GM23338 (cell line): ENCODE measurements around the gene MOSMO. TPM values are rescaled to one million over a fixed set of nuclear protein-coding genes. Genes with fewer than 3 reads are reported as not detected.

Experiments used
- ATAC-seq: fragments of 200-7000 bp; cut with Tn5 transposase; 3 replicates; pipeline ENCODE4 v1.9.1; 2020
- DNase-seq: peaks from one replicate; pipeline ENCODE4 v3.0.0-alpha.2; 2015; ENCODE audit warnings: low spot score
- H2AFZ ChIP-seq: fragments of 200-600 bp; sonication (generic); 2 replicates; pipeline ENCODE4 v1.8.0; 2016; ENCODE audit warnings: antibody characterized with exemption, mild to moderate bottlenecking, moderate library complexity
- H3F3A ChIP-seq: fragments of 200-600 bp; sonication (generic); replicated peaks from 2 replicates; pipeline ENCODE4 v1.8.0; 2017; ENCODE audit warnings: antibody characterized with exemption, mixed run types, low read depth
- H3K27ac ChIP-seq: fragments of 200-600 bp; sonication (generic); 2 replicates; pipeline ENCODE4 v1.6.1; 2016; ENCODE audit warnings: low read depth
- H3K27me3 ChIP-seq: fragments of 200-600 bp; sonication (generic); 2 replicates; pipeline ENCODE4 v1.8.0; 2016; ENCODE audit warnings: mild to moderate bottlenecking, mixed run types, moderate library complexity; ENCODE audit not compliant: insufficient read depth
- H3K36me3 ChIP-seq: fragments of 200-600 bp; sonication (generic); 2 replicates; pipeline ENCODE4 v1.8.0; 2016; ENCODE audit warnings: mild to moderate bottlenecking; ENCODE audit not compliant: insufficient read depth
- H3K4me1 ChIP-seq: fragments of 200-600 bp; sonication (generic); 2 replicates; pipeline ENCODE4 v1.8.0; 2016; ENCODE audit warnings: mild to moderate bottlenecking, moderate library complexity; ENCODE audit not compliant: insufficient read depth
- H3K4me2 ChIP-seq: fragments of 200-600 bp; sonication (generic); 2 replicates; pipeline ENCODE4 v1.7.1; 2017; ENCODE audit warnings: mixed run types
- H3K4me3 ChIP-seq: fragments of 200-600 bp; sonication (generic); 2 replicates; pipeline ENCODE4 v1.6.1; 2016; ENCODE audit warnings: mixed run types
- H3K79me2 ChIP-seq: fragments of 200-600 bp; sonication (generic); replicated peaks from 2 replicates; pipeline ENCODE4 v1.8.0; 2017; ENCODE audit warnings: mild to moderate bottlenecking; ENCODE audit not compliant: insufficient read depth
- H3K9me2 ChIP-seq: fragments of 200-600 bp; sonication (generic); 2 replicates; pipeline ENCODE4 v1.8.0; 2017; ENCODE audit not compliant: insufficient read depth
- H4K20me1 ChIP-seq: fragments of 200-600 bp; sonication (generic); replicated peaks from 2 replicates; pipeline ENCODE4 v1.8.0; 2017; ENCODE audit warnings: mild to moderate bottlenecking; ENCODE audit not compliant: insufficient read depth
- H3K27ac Mint-ChIP-seq: 2 replicates; pipeline ENCODE4 v1.8.0; 2020; ENCODE audit warnings: inconsistent platforms, mild to moderate bottlenecking, moderate library complexity, mixed read lengths
- H3K27me3 Mint-ChIP-seq: 3 replicates; pipeline ENCODE4 v1.8.0; 2022; ENCODE audit warnings: low read depth, mild to moderate bottlenecking, moderate library complexity, mixed read lengths, inconsistent platforms; ENCODE audit not compliant: insufficient read depth, poor library complexity
- H3K36me3 Mint-ChIP-seq: 3 replicates; pipeline ENCODE4 v1.8.0; 2021; ENCODE audit warnings: low read depth, mild to moderate bottlenecking, inconsistent platforms, moderate library complexity, mixed read lengths
- H3K4me1 Mint-ChIP-seq: 3 replicates; pipeline ENCODE4 v1.8.0; 2020; ENCODE audit warnings: mild to moderate bottlenecking, inconsistent platforms, mixed read lengths
- H3K4me3 Mint-ChIP-seq: 3 replicates; pipeline ENCODE4 v1.8.0; 2021; ENCODE audit warnings: moderate library complexity, mild to moderate bottlenecking, inconsistent platforms, mixed read lengths
- H3K9me3 Mint-ChIP-seq: 3 replicates; pipeline ENCODE4 v1.8.0; 2020; ENCODE audit warnings: moderate library complexity, mild to moderate bottlenecking, inconsistent platforms, mixed read lengths
- CREB1 ChIP-seq: fragments of 250-450 bp; sonication (Bioruptor Pico); IDR thresholded peaks from 2 replicates; pipeline ENCODE4 v1.5.0; 2020; ENCODE audit warnings: low read depth, mild to moderate bottlenecking, moderate library complexity
- ETS1 ChIP-seq: IDR thresholded peaks from 2 replicates; pipeline ENCODE4 v1.6.1; 2016; ENCODE audit warnings: antibody characterized with exemption
- EZH2 ChIP-seq: fragments of 200-600 bp; sonication (generic); IDR thresholded peaks from one replicate; pipeline ENCODE4 v1.8.0; 2017; ENCODE audit warnings: antibody characterized with exemption, mild to moderate bottlenecking, low read depth; ENCODE audit not compliant: unreplicated experiment
- EZH2phosphoT487 ChIP-seq: fragments of 200-600 bp; sonication (generic); IDR thresholded peaks from one replicate; pipeline ENCODE4 v1.8.1; 2018; ENCODE audit warnings: antibody characterized with exemption; ENCODE audit not compliant: unreplicated experiment
- JUNB ChIP-seq: IDR thresholded peaks from one replicate; pipeline ENCODE4 v1.6.1; 2016; ENCODE audit warnings: antibody characterized with exemption; ENCODE audit not compliant: unreplicated experiment
- NANOG ChIP-seq: IDR thresholded peaks from 2 replicates; pipeline ENCODE4 v1.6.1; 2016; ENCODE audit warnings: antibody characterized with exemption, borderline replicate concordance
- STAT1 ChIP-seq: IDR thresholded peaks from one replicate; pipeline ENCODE4 v1.6.1; 2016; ENCODE audit warnings: antibody characterized with exemption; ENCODE audit not compliant: unreplicated experiment
- ZNF114 ChIP-seq: fragments of 250-450 bp; sonication (Bioruptor Pico); IDR thresholded peaks from 2 replicates; pipeline ENCODE4 v1.5.0; 2020; ENCODE audit warnings: mild to moderate bottlenecking, moderate library complexity
- ZNF331 ChIP-seq: fragments of 250-450 bp; sonication (Bioruptor Pico); IDR thresholded peaks from 2 replicates; pipeline ENCODE4 v1.5.0; 2020; ENCODE audit warnings: low read depth, mild to moderate bottlenecking, moderate library complexity
- ZNF462 ChIP-seq: fragments of 250-450 bp; sonication (Bioruptor Pico); IDR thresholded peaks from 2 replicates; pipeline ENCODE4 v1.5.0; 2020; ENCODE audit warnings: mild to moderate bottlenecking, moderate library complexity
- polyA plus RNA-seq: library from polyadenylated mRNA; unstranded; fragments of >200 nt; fragmentation: Nextera tagmentation; extraction: Ambion mirVana; gene quantifications from 2 replicates; pipeline ENCODE4 v1.2.1, GENCODE V29; 2016
- total RNA-seq: library from RNA; depleted of rRNA; stranded (reverse); fragments of >200 nt; shearing (Covaris generic); gene quantifications from 2 replicates; pipeline ENCODE4 v1.2.3, GENCODE V29; 2014
- TF ChIP-seq, protein P1 (sequence below): IDR thresholded peaks from one replicate; pipeline ENCODE4 v1.6.1; 2018; ENCODE audit warnings: antibody characterized with exemption; ENCODE audit not compliant: unreplicated experiment

Gene MOSMO
- total and polyA plus RNA-seq, 2 experiments from 2014 or later = 8.7 to 19.2 TPM

DNA sequence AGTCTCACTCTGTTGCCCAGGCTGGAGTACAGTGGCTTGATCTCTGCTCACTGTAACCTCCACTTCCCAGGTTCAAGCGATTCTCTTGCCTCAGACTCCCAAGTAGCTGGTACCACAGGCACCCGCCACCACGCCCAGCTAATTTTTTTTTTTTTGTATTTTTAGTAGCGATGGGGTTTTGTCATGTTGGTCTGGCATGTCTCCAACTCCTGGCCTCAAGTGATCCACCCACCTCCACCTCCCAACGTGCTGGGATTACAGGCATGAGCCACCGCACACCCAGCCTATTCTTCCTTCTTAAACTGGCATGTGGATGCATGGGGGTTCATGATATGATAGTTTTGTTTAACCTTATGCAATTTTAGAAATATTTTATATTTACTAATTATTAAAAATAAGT lies 45.1 kb downstream of the MOSMO start (continued):
- TF ChIP-seq, protein P1, sequence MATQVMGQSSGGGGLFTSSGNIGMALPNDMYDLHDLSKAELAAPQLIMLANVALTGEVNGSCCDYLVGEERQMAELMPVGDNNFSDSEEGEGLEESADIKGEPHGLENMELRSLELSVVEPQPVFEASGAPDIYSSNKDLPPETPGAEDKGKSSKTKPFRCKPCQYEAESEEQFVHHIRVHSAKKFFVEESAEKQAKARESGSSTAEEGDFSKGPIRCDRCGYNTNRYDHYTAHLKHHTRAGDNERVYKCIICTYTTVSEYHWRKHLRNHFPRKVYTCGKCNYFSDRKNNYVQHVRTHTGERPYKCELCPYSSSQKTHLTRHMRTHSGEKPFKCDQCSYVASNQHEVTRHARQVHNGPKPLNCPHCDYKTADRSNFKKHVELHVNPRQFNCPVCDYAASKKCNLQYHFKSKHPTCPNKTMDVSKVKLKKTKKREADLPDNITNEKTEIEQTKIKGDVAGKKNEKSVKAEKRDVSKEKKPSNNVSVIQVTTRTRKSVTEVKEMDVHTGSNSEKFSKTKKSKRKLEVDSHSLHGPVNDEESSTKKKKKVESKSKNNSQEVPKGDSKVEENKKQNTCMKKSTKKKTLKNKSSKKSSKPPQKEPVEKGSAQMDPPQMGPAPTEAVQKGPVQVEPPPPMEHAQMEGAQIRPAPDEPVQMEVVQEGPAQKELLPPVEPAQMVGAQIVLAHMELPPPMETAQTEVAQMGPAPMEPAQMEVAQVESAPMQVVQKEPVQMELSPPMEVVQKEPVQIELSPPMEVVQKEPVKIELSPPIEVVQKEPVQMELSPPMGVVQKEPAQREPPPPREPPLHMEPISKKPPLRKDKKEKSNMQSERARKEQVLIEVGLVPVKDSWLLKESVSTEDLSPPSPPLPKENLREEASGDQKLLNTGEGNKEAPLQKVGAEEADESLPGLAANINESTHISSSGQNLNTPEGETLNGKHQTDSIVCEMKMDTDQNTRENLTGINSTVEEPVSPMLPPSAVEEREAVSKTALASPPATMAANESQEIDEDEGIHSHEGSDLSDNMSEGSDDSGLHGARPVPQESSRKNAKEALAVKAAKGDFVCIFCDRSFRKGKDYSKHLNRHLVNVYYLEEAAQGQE = no peak
- no peak for TF ChIP-seq EZH2
- TF ChIP-seq CREB1 (CRISPR knock-in tag) = no peak
- no peak for TF ChIP-seq ZNF331 (CRISPR knock-in tag)
- TF ChIP-seq NANOG = no peak

DNA sequence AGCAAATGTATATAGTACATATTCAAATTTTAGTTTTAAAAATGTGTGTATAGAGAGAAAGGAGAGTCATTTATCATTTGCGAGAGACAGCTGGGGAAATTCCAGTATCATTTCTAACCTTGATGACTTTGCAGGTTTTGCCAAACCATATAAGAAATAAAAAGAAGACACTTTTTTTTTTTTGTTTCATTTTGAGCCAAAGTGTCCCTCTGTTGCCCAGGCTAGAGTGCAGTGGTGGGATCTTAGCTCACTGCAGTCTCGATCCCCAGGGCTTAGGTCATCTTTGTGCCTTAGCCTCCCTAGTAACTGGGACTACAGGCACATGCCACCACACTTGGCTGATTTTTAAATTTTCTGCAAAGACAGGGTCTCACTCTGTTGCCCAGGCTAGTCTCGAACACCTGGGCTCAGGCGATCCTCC lies 46.0 kb downstream of the MOSMO start:
- H2AFZ ChIP-seq = no peak overlapping the region
- no peak overlapping the region for H3K27ac ChIP-seq
- H3K4me3 Mint-ChIP-seq = no peak overlapping the region
- H3K4me1 ChIP-seq = peaks cover 3% of the 10 kb centered on the region; the same call in 1 of the 2 replicates
- ATAC-seq (no peak), DNase-seq (no peak)
- H3K36me3 Mint-ChIP-seq = 0 out of 3 replicates have a peak, but pooled peaks cover 3% of the 10 kb centered on the region
- H3K4me2 ChIP-seq = no peak overlapping the region
- peaks cover 30% of the 10 kb centered on the region for H3K79me2 ChIP-seq
- H3F3A ChIP-seq = no peaks in the 10 kb centered on the region
- H3K27me3 ChIP-seq = no peaks in the 10 kb centered on the region
- H3K9me3 Mint-ChIP-seq = no peaks in the 10 kb centered on the region
- peaks cover 2% of the 10 kb centered on the region; the same call in 2 of the 3 replicates for H3K4me1 Mint-ChIP-seq
- peaks cover 21% of the 10 kb centered on the region; the same call in 1 of the 2 replicates for H4K20me1 ChIP-seq
- H3K36me3 ChIP-seq = no peaks in the 10 kb centered on the region
- no peaks in the 10 kb centered on the region for H3K27me3 Mint-ChIP-seq
- H3K9me2 ChIP-seq = no peaks in the 10 kb centered on the region
- no peak overlapping the region for H3K4me3 ChIP-seq
- no peak overlapping the region for H3K27ac Mint-ChIP-seq
- TF ChIP-seq ZNF462 (CRISPR knock-in tag) (no peak), STAT1 (no peak), EZH2phosphoT487 (no peak), ETS1 (no peak), CREB1 (CRISPR knock-in tag) (no peak), ZNF114 (CRISPR knock-in tag) (no peak), JUNB (no peak)
- TF ChIP-seq, protein P1 = no peak
